Measurements from ENCODE around the gene SYNE1. TPM values are rescaled to one million over a fixed set of nuclear protein-coding genes. Genes with fewer than 3 reads are reported as not detected.

Gene SYNE1
- total and polyA plus RNA-seq, 4 donors = 10.2 to 105 (median 24.5) TPM

DNA sequence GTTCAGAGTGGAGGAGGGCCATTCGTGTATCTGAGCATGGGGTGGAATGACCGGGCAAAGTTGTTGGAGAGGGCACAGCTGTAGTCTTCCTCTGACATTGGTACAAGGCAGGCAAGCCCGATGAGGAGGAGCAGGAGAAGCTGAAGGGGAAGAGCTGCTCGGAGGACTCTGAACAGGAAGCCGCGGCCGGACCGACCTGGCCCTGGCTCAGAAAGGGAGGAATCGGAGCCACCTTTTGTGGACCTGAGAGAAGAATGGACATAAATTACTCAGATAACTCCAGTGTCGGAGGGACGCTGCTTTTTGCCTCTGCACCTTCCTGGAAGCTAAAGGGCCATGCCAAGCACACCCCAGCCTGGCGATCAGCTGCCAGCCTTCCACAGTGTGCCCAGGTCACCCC is 514.7 kb downstream of the SYNE1 start:
- H3K9me3 ChIP-seq (ENCODE audit: control insufficient read depth in 4 of 4, low read length in 3 of 4) = no peaks in the 10 kb centered on the region

More for the DNA sequence above, 514.7 kb downstream of the SYNE1 start:
- H3K4me1 ChIP-seq (ENCODE audit: control insufficient read depth in 4 of 4, insufficient read depth in 4 of 4, low read length in 3 of 4) = peaks cover 0 to 7% (median 3%) of the 10 kb centered on the region in 4 donors
- H3K36me3 ChIP-seq (ENCODE audit: control insufficient read depth in 4 of 4, insufficient read depth in 3 of 4, low read depth in 1 of 4, low read length in 3 of 4) = peaks cover 5 to 42% (median 18%) of the 10 kb centered on the region in 4 donors
- no peak overlapping the region for H3K9ac ChIP-seq (ENCODE audit: low read depth in 1 of 2, low read length in 2 of 2)
- TF ChIP-seq FOXA1 (IDR thresholded peaks at IDR 0.05) (no peak), JUND (IDR thresholded peaks at IDR 0.05) (no peak), HNF4G (IDR thresholded peaks at IDR 0.05) (no peak), EGR1 (IDR thresholded peaks at IDR 0.05; ENCODE audit: low read depth in 2 of 2) (no peak), HNF4A (conservative IDR thresholded peaks at IDR 0.05) (no peak), RAD21 (IDR thresholded peaks at IDR 0.05) (no peak), GABPA (IDR thresholded peaks at IDR 0.05 in 1 of 2, conservative IDR thresholded peaks at IDR 0.05 in 1 of 2) (no peak), FOXA2 (IDR thresholded peaks at IDR 0.05) (no peak), RXRA (IDR thresholded peaks at IDR 0.05) (no peak), YY1 (IDR thresholded peaks at IDR 0.05) (no peak), NR2F2 (IDR thresholded peaks at IDR 0.05) (no peak), SP1 (IDR thresholded peaks at IDR 0.05) (no peak), TAF1 (conservative IDR thresholded peaks at IDR 0.05) (no peak)
- TF ChIP-seq, protein P1, sequence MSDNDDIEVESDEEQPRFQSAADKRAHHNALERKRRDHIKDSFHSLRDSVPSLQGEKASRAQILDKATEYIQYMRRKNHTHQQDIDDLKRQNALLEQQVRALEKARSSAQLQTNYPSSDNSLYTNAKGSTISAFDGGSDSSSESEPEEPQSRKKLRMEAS (IDR thresholded peaks at IDR 0.05) = no peak
- TF ChIP-seq, protein P2, sequence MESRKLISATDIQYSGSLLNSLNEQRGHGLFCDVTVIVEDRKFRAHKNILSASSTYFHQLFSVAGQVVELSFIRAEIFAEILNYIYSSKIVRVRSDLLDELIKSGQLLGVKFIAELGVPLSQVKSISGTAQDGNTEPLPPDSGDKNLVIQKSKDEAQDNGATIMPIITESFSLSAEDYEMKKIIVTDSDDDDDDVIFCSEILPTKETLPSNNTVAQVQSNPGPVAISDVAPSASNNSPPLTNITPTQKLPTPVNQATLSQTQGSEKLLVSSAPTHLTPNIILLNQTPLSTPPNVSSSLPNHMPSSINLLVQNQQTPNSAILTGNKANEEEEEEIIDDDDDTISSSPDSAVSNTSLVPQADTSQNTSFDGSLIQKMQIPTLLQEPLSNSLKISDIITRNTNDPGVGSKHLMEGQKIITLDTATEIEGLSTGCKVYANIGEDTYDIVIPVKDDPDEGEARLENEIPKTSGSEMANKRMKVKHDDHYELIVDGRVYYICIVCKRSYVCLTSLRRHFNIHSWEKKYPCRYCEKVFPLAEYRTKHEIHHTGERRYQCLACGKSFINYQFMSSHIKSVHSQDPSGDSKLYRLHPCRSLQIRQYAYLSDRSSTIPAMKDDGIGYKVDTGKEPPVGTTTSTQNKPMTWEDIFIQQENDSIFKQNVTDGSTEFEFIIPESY (IDR thresholded peaks at IDR 0.05) = no peak
- TF ChIP-seq, protein P3, sequence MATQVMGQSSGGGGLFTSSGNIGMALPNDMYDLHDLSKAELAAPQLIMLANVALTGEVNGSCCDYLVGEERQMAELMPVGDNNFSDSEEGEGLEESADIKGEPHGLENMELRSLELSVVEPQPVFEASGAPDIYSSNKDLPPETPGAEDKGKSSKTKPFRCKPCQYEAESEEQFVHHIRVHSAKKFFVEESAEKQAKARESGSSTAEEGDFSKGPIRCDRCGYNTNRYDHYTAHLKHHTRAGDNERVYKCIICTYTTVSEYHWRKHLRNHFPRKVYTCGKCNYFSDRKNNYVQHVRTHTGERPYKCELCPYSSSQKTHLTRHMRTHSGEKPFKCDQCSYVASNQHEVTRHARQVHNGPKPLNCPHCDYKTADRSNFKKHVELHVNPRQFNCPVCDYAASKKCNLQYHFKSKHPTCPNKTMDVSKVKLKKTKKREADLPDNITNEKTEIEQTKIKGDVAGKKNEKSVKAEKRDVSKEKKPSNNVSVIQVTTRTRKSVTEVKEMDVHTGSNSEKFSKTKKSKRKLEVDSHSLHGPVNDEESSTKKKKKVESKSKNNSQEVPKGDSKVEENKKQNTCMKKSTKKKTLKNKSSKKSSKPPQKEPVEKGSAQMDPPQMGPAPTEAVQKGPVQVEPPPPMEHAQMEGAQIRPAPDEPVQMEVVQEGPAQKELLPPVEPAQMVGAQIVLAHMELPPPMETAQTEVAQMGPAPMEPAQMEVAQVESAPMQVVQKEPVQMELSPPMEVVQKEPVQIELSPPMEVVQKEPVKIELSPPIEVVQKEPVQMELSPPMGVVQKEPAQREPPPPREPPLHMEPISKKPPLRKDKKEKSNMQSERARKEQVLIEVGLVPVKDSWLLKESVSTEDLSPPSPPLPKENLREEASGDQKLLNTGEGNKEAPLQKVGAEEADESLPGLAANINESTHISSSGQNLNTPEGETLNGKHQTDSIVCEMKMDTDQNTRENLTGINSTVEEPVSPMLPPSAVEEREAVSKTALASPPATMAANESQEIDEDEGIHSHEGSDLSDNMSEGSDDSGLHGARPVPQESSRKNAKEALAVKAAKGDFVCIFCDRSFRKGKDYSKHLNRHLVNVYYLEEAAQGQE (IDR thresholded peaks at IDR 0.05) = no peak
- TF ChIP-seq, protein P4, sequence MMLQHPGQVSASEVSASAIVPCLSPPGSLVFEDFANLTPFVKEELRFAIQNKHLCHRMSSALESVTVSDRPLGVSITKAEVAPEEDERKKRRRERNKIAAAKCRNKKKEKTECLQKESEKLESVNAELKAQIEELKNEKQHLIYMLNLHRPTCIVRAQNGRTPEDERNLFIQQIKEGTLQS (IDR thresholded peaks at IDR 0.05) = no peak
- TF ChIP-seq, protein P5, sequence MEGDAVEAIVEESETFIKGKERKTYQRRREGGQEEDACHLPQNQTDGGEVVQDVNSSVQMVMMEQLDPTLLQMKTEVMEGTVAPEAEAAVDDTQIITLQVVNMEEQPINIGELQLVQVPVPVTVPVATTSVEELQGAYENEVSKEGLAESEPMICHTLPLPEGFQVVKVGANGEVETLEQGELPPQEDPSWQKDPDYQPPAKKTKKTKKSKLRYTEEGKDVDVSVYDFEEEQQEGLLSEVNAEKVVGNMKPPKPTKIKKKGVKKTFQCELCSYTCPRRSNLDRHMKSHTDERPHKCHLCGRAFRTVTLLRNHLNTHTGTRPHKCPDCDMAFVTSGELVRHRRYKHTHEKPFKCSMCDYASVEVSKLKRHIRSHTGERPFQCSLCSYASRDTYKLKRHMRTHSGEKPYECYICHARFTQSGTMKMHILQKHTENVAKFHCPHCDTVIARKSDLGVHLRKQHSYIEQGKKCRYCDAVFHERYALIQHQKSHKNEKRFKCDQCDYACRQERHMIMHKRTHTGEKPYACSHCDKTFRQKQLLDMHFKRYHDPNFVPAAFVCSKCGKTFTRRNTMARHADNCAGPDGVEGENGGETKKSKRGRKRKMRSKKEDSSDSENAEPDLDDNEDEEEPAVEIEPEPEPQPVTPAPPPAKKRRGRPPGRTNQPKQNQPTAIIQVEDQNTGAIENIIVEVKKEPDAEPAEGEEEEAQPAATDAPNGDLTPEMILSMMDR (IDR thresholded peaks at IDR 0.05; ENCODE audit: low read depth, low read length, missing input control) = no peak
- no peaks in the 10 kb centered on the region for H3K27me3 ChIP-seq (ENCODE audit: control insufficient read depth in 4 of 4, insufficient read depth in 4 of 4, low read length in 3 of 4)
- WGBS = 95% methylated on average over 12 of the region's 12 CpGs
- no peak for DNase-seq (ENCODE audit: low spot score)
- no peak overlapping the region for H3K27ac ChIP-seq (ENCODE audit: low read depth in 1 of 2, low read length in 2 of 2)
- no peak overlapping the region for H3K4me3 ChIP-seq (ENCODE audit: low read depth in 1 of 3, low read length in 3 of 3)
